ENCODE measurements around the gene RBBP9.
"Not testable (repeated sequence)": the region's sequence is repeated elsewhere in the genome, so short reads cannot be mapped to it uniquely, and the experiment has no call there.

RBBP9 gene

DNA sequence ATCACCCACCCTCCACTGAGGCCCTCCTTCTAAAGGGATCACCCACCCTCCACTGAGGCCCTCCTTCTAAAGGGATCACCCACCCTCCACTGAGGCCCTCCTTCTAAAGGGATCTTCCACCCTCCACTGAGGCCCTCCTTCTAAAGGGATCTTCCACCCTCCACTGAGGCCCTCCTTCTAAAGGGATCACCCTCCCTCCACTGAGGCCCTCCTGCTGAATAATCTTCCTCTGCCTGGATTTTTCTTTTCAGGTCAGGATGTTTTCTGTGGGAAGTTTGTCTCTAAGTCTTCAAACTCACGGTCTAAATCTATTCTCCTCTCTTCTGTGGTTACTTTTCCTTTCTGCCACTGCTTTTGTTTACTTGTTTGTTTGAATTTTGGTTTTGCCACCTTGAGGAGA is 4.6 kb upstream of the RBBP9 start:
- DNase-seq, result not testable (repeated sequence)

DNA sequence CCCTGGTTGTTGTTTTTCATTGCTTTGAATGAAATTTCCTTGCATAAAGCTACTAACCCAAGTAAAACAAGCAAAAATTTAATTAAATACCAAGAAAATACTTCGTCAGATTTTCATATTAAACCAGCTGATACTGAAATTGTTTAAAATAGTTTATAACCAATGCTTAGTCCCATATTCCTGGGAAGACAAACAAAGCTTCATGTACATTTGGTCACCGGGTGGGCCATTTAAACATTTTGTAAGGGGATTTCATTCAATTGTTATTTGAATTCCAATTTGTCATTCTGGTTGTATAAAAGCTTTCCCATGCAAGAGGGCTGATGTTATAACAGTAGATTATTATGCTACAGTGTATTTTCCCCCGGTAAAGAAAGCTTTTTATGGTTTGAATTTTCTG is 578 bp upstream of the RBBP9 start:
- no peak for DNase-seq

DNA sequence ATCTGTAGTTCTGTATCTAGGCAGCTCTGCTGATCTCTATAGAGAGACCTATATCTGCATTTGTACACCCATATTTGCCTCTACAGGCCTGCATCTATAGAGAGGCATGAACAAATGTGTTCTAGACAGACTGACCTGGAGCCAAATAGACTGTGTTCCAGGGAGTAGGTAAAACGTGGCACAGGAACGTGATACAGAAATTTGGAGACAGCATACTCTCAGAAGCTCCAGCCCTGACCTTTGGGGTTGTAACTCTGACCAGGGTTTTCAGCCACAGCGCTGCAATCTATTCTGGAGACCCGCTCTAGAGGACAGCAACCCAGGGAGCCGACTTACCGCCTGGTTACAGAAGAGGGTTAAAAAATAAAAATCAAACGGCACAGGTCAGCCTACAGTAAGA is 983 bp downstream of the RBBP9 start:
- DNase-seq, result no peak

DNA sequence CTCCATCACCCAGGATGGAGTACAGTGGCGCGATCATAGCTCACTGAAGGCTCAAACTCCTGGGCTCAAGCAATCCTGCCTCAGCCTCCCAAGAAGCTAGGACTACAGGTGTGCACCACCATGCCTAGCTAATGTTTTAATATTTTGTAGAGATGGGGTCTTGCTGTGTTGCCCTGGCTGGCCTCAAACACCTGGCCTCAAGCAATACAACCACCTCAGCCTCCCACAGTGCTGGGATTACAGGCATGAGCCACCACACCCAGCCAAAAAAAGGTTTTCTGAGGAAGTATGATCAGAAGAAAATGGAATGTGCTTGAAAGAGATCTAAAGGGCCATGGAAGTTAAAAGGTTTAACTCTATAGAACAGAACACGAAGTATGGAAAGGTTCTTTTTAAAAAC is 8.7 kb downstream of the RBBP9 start:
- DNase-seq, result no peak

DNA sequence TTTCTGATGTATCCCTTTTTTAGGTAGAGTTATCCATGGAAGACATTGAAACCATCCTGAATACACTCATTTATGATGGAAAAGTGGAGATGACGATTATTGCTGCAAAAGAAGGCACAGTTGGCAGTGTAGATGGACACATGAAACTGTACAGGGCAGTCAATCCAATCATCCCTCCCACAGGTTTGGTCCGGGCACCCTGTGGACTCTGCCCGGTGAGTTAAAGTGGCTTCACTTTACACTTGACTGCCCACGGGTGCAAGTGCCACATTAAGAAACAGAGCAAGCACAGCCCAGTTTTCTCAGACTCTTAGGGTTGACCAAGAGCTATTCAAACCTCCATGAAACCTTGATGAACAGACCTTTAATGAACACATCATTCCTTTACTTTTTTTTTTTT is 15.4 kb downstream of the RBBP9 start:
- no peak for DNase-seq

DNA sequence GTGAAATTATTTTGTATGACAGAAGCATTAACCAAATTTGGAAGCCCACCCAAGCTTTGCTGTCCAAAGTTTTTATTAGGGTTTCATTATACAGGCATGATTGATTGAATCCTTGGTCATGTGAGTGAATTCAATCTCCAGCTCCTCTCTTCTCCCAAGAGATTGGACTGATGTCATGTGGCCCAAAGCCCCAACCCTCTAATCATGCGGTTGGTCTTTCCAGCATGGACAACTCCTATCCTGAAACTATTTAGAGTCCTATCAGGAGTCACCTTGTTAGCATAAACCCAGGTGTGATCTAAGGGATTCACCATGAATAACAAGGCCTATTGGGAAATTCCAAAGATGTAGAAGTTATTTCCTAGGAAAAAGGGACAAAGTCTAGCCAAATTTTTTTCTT is 19.2 kb downstream of the RBBP9 start:
- no peak for DNase-seq

DNA sequence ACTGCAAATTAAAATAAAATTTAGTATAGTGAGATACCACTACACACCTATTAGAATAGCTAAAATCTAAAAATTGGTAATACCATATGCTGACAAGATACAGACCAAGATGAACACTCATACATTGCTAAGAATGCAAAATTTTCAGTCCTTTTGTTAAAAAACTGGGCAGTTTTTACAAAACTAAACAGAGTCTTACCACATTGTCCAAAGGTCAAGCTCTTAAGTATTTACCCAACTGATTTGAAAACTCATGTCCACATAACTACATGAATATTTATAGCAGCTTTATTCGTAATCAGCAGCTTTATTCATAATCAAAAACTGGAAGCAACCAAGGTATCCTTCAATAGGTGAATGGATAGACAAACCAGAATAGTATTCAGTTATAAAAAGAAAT is 19.8 kb downstream of the RBBP9 start:
- DNase-seq, result no peak

DNA sequence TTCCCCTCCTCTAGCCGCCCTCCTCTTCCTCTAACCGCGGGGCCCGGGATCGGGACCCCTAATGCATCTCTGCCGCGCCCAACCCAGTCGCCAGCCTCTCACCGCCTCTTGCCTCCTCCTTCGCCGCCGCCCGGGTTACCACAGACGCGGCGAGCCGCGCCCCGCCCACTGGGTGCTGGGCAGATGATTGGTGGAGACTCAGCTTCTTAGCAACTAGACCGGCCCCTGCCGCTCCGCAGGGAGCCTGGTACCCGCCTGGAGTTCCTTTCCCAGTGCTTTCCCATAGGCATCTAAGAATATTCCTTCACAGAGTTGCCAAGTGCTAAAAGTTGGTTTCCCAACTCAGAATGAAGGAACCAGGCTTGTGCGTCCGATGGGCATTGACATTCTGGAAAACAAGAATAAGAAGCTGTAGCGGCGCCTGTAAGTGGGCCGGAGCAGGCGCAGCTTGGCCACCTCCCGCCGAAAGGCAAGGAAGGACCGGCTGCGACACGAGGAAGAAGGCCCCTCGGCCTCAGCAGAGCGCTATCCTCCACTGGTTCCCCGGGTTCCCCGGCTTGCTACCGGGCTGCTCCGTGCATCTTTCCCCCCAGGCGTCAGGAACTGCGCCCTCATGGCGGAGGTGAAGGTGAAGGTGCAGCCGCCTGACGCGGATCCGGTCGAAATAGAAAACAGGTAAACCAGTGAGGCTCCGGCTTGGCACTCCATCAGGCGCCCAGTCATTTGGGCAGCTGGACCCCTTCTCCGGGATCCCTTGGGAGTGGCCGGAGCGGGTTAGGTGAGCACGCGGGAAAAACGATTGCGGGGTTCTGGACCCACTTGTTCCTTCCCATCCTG is 29.9 kb downstream of the RBBP9 start, which contains the start of the genes DZANK1 and POLR3F:
Gene DZANK1 (minus strand): TSS at position 137 of the 837 bp plus-strand sequence. CDS start 1,672 bp downstream, outside the sequence.
Gene POLR3F (plus strand): TSS at position 497 of the 837 bp plus-strand sequence. CDS start 117 bp downstream, at position 614.
- DNase-seq, result peak; percentile 90

DNA sequence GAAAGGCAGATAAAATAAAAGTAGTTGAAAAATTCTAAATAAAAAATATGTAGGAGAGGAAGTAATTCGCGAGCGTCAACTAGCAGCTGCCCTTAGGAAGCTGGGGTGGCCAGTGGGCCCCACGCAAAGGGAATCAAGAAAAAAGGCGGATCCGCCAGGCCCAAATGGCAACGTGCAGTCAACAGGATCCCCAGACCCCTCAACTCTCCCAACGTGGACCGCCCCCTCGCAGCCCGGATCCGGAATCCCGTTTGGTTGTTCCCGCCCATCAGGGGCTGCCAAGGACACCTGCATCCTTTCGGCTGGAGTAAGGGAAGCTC is 30.5 kb downstream of the RBBP9 start:
- DNase-seq, result no peak

DNA sequence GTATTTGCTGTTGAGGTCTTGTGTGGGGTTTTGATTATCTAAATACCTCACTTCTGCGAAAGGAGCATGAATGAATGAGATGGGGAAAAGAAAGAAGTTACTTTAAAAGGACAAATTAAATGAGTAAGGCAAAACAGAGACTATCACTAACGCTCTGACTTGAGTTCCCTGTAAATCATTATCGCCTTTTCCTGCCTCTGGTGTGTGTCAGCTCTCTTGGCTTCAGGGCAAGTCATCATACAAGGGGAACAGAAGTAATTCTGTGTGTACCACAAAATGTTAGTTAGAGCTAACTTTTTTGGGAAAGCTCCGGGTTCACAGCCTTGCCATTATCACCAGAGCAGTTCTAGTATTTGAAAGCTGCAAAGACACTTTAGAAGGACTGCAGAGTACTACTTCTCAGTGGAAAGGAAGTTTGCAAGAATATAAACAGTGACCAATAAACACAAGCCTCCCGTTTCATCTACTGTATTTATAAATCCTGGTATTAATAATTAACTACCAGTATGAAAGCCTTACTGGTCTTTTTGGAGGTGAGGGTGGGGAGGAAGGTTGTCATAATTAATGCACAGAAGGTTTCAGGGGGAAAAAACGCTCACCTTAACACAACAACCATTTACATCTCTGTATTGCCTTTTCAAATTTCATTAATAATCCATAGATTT is 31.4 kb downstream of the RBBP9 start:
- DNase-seq, result no peak

DNA sequence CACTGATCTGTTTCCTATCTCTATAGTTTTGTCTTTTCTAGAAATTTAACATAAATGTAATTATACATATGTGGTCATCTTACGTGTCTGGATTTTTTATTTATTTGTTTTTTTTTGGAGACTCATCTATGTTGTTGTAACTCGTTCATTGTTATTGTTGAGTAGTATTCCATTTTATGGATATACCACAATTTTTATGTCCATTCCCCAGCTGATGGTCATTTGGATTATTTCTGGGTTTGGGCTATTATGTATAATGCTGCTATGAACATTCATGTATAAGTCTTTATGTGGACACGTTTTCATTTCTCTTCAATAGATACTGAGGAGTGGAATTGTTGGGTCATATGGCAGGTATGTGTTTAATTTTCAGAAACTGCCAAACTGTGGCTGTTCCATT is 40.4 kb downstream of the RBBP9 start:
- no peak for DNase-seq

DNA sequence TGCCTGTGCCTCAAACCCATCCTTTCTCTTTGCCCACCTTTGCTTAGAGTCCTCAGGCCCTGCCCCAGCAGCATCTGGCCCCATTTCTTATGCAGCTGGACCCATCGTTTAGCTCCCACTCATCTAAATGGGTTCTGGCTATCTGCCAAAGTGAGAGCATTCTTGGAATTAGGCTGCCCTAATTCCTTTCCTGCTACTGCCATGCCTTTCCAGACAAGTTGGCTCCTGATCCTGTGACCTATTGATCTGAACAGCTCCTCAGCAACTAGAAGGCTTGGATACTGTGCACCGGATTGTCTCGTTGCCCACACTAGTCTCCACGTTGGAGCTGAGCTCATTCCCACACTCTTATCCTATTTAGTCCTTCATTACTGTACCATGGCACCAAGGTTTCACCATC is 53.1 kb downstream of the RBBP9 start:
- peak; percentile 3 for DNase-seq

DNA sequence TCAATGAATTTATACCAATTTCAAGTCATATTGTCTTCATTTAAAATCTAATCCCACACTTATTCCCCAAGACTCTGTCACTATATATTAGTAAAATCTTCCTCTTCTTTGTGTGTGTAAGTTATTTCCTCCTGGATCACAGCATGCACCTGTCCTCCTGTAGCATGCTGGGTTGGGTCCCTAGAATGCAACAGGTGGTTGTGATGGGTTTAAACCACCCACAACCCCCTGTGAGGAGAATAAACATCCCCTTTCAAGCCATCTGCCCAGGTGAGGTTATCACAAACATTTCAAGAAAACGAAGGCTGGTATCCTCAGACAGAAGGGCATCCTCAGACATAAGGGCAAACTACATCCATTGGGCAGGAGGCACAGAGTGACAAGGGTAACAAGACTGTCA is 56.6 kb downstream of the RBBP9 start:
- DNase-seq, result no peak

DNA sequence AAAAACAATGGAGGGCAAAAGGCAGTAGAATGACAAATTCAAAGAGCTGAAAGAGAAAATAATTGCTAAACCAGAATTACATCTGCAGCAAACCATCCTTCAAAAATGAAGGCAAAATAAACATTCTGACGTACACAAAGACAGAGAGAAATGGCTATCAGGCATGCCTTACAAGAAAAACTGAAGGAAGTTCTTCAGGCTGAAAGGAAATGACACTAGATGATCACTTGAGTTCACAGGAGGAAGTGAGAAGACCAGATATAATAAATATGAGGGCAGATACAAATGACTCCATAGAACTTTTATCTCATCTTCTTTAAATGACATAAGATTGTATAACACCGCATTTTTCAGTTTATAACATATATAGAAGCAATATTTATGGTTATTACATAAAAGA is 60.2 kb downstream of the RBBP9 start:
- no peak for DNase-seq
